HCT116 (cell line): ENCODE results near the gene EXOSC10.

ENCODE experiments used
- CEBPB ChIP-seq: IDR thresholded peaks from 2 replicates; pipeline ENCODE4 v1.6.1; 2012; ENCODE audit warnings: low read depth
- EZH2 ChIP-seq: fragments of 200-600 bp; sonication (generic); IDR thresholded peaks from 2 replicates; pipeline ENCODE4 v1.6.1; 2017; ENCODE audit warnings: antibody characterized with exemption, mixed run types
- POLR2A ChIP-seq: IDR thresholded peaks from 2 replicates; pipeline ENCODE4 v1.7.0; 2011; ENCODE audit warnings: borderline replicate concordance; ENCODE audit not compliant: insufficient read depth, insufficient read length; ENCODE audit errors: extremely low read depth
- POLR2AphosphoS5 ChIP-seq: IDR thresholded peaks from 2 replicates; pipeline ENCODE4 v1.6.1; 2011; ENCODE audit warnings: mild to moderate bottlenecking, low read depth, low read length, moderate library complexity
- RAD21 ChIP-seq: IDR thresholded peaks from 2 replicates; pipeline ENCODE4 v1.6.1; 2012; ENCODE audit warnings: low read depth, mild to moderate bottlenecking
- SRF ChIP-seq: IDR thresholded peaks from 2 replicates; pipeline ENCODE4 v1.6.1; 2012; ENCODE audit warnings: low read depth
- ZFX ChIP-seq: fragments of 450-650 bp; IDR thresholded peaks from 2 replicates; pipeline ENCODE4 v1.6.1; 2017
- ZNF274 ChIP-seq: fragments of 200-500 bp; sonication (Bioruptor generic); IDR thresholded peaks from 2 replicates; pipeline ENCODE4 v1.6.1; 2014; ENCODE audit warnings: mild to moderate bottlenecking, low read depth, low read length, inconsistent platforms
- TF ChIP-seq, protein P1 (sequence below), 3 experiments: fragments of 200-600 bp in 1 of 3; sonication (generic) in 1 of 3; IDR thresholded peaks in 2 of 3; conservative IDR thresholded peaks in 1 of 3; 2 replicates each; pipeline ENCODE4 v1.5.1; 2012 to 2017; ENCODE audit warnings: low read depth in 2 of 3, low read length in 2 of 3, antibody characterized with exemption in 1 of 3, borderline replicate concordance in 1 of 3, control low read depth in 1 of 3, mild to moderate bottlenecking in 1 of 3, mixed read lengths in 1 of 3, mixed run types in 1 of 3, moderate library complexity in 1 of 3; ENCODE audit not compliant: insufficient read depth in 1 of 3
- TF ChIP-seq, protein P2 (sequence below): IDR thresholded peaks from 2 replicates; pipeline ENCODE4 v1.6.1; 2012
- TF ChIP-seq, protein P3 (sequence below): IDR thresholded peaks from 2 replicates; pipeline ENCODE4 v1.6.1; 2012

DNA sequence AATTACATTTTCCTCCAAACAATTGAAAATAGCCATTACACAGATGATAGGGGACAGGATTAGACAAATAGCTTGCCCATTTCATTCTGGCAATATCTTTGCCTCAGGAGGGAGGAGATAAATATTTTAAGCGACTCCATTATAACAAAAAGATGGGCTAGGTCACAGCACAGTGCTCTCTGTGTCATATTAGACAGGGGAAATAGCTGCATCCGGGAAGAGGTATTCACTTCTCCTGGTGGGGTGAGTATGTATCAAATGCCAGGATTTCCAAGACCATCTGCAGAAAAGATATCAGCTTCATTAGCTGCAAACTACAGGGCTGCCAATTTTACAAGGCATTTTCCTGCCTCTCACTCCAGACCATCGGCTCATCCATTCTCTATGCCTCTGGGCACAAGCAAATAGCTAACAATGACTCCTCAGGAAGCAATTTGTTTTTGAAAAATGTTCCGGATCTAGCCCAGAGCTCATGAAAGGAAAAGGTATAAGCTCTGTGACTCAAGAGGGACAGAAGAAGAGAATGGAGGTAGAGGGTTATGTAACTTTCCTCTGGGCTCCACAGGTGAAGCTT lies 47.6 kb upstream of the EXOSC10 start:
- TF ChIP-seq, protein P1, sequence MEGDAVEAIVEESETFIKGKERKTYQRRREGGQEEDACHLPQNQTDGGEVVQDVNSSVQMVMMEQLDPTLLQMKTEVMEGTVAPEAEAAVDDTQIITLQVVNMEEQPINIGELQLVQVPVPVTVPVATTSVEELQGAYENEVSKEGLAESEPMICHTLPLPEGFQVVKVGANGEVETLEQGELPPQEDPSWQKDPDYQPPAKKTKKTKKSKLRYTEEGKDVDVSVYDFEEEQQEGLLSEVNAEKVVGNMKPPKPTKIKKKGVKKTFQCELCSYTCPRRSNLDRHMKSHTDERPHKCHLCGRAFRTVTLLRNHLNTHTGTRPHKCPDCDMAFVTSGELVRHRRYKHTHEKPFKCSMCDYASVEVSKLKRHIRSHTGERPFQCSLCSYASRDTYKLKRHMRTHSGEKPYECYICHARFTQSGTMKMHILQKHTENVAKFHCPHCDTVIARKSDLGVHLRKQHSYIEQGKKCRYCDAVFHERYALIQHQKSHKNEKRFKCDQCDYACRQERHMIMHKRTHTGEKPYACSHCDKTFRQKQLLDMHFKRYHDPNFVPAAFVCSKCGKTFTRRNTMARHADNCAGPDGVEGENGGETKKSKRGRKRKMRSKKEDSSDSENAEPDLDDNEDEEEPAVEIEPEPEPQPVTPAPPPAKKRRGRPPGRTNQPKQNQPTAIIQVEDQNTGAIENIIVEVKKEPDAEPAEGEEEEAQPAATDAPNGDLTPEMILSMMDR (IDR thresholded peaks at IDR 0.05 in 2 of 3, conservative IDR thresholded peaks at IDR 0.05 in 1 of 3; ENCODE audit: borderline replicate concordance in 1 of 3, insufficient read depth in 1 of 3, low read depth in 2 of 3, low read length in 2 of 3), result no peak
- TF ChIP-seq EZH2, result no peak
- no peak for TF ChIP-seq SRF
- TF ChIP-seq CEBPB, result no peak
- no peak for TF ChIP-seq POLR2A
- no peak for TF ChIP-seq ZFX
- TF ChIP-seq, protein P2, sequence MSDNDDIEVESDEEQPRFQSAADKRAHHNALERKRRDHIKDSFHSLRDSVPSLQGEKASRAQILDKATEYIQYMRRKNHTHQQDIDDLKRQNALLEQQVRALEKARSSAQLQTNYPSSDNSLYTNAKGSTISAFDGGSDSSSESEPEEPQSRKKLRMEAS, result no peak
- no peak for TF ChIP-seq POLR2AphosphoS5
- no peak for TF ChIP-seq RAD21
- TF ChIP-seq, protein P3, sequence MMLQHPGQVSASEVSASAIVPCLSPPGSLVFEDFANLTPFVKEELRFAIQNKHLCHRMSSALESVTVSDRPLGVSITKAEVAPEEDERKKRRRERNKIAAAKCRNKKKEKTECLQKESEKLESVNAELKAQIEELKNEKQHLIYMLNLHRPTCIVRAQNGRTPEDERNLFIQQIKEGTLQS, result no peak
- no peak for TF ChIP-seq ZNF274
